ENCODE measurements around the gene ATP10B.
A peak's percentile ranks its signal among the peaks of the same experiment; 100 is the strongest.

The ATP10B gene

GRCh38 chr5:160692271-160692670, 159.7 kb downstream of the ATP10B start:
- POLR2A ChIA-PET (ENCODE audit: low non-redundant PET): no interaction called here
- DNase-seq (ENCODE audit: low spot score): no peak
- CTCF ChIA-PET: interaction anchor here (0.6 kb wide), 1 partner anchor 1640 kb away, joined by 3 read pairs; no protein-coding TSS in a partner anchor
- H3K27ac ChIP-seq: no peak overlapping the region
- no peak for TF ChIP-seq CTCF (conservative IDR thresholded peaks at IDR 0.05; ENCODE audit: low read depth)

- ChIA-PET CTCF (no interaction called here), POLR2A (ENCODE audit: low non-redundant PET) (no interaction called here)
- H3K27ac ChIP-seq: no peak overlapping the region
- peak; percentile 34 for DNase-seq (ENCODE audit: low spot score)
- peak; percentile 33; the same call in 1 of the 2 replicates for TF ChIP-seq CTCF (conservative IDR thresholded peaks at IDR 0.05; ENCODE audit: low read depth)
Observed at GRCh38 chr5:160685695-160686094, 166.3 kb downstream of the ATP10B start.

- TF ChIP-seq CTCF (conservative IDR thresholded peaks at IDR 0.05; ENCODE audit: low read depth): no peak
- ChIA-PET POLR2A (ENCODE audit: low non-redundant PET) (no interaction called here), CTCF (no interaction called here)
- DNase-seq (ENCODE audit: low spot score): no peak
- H3K27ac ChIP-seq: no peak overlapping the region
Observed at GRCh38 chr5:160685219-160685618, 166.8 kb downstream of the ATP10B start.

- ChIA-PET POLR2A (ENCODE audit: low non-redundant PET) (no interaction called here), CTCF (no interaction called here)
- no peak for TF ChIP-seq CTCF (conservative IDR thresholded peaks at IDR 0.05; ENCODE audit: low read depth)
- H3K27ac ChIP-seq: no peak overlapping the region
- DNase-seq (ENCODE audit: low spot score): no peak
Observed at GRCh38 chr5:160679567-160680309, 172.3 kb downstream of the ATP10B start.

GRCh38 chr5:160675988-160676387, 176.0 kb downstream of the ATP10B start:
- POLR2A ChIA-PET (ENCODE audit: low non-redundant PET): no interaction called here
- CTCF ChIA-PET: interaction anchor here (0.6 to 1.0 kb wide), 3 partner anchors 171 to 699 kb away, joined by 3 to 4 read pairs (median 3); no protein-coding TSS in a partner anchor
- DNase-seq (ENCODE audit: low spot score): no peak
- no peak overlapping the region for H3K27ac ChIP-seq
- no peak for TF ChIP-seq CTCF (conservative IDR thresholded peaks at IDR 0.05; ENCODE audit: low read depth)

GRCh38 chr5:160674901-160675300, 177.1 kb downstream of the ATP10B start:
- no peak for TF ChIP-seq CTCF (conservative IDR thresholded peaks at IDR 0.05; ENCODE audit: low read depth)
- ChIA-PET POLR2A (ENCODE audit: low non-redundant PET) (no interaction called here), CTCF (interaction anchor here (0.6 kb wide), 1 partner anchor 101 kb away, joined by 3 read pairs; no protein-coding TSS in a partner anchor)
- no peak for DNase-seq (ENCODE audit: low spot score)
- no peak overlapping the region for H3K27ac ChIP-seq

All from RWPE1 (cell line).